IMR-90 (cell line): ENCODE data around the gene CDK12. TPM values are rescaled to one million over a fixed set of nuclear protein-coding genes. Genes with fewer than 3 reads are reported as not detected.
"Not testable (repeated sequence)": the region's sequence is repeated elsewhere in the genome, so short reads cannot be mapped to it uniquely, and the experiment has no call there.

Experiments
- ATAC-seq: fragments of 200-7000 bp; cut with Tn5 transposase; 2 replicates; pipeline ENCODE4 v1.9.1; 2020; ENCODE audit warnings: low read depth, mild to moderate bottlenecking, moderate library complexity
- BruUV-seq: library from RNA; stranded (reverse); fragments of 400-500 nt; replicated peaks from 2 replicates; lab custom pipeline; 2021; lab: Mats Ljungman, UMichigan
- CTCF ChIA-PET: fragments of 300-600 bp; formaldehyde crosslinking; extraction: SDS; loops from one replicate; lab custom pipeline; 2021; ENCODE audit warnings: antibody characterized with exemption; lab: Yijun Ruan, JAX
- POLR2A ChIA-PET: fragments of 300-600 bp; sonication (Branson Sonifier 250); formaldehyde crosslinking; loops from one replicate; lab custom pipeline; 2022; ENCODE audit warnings: antibody characterized with exemption; ENCODE audit not compliant: unreplicated experiment; lab: Charles Lee
- DNase-seq: peaks from one replicate; pipeline ENCODE4 v3.0.0; 2013
- H2AFZ ChIP-seq: replicated peaks from 2 replicates; pipeline ENCODE3; 2013; ENCODE audit warnings: low read length, mild to moderate bottlenecking; ENCODE audit not compliant: poor library complexity
- H2AK5ac ChIP-seq: 2 replicates; pipeline ENCODE4 v1.6.1; 2013; ENCODE audit warnings: low read depth, low read length, inconsistent platforms
- H2AK9ac ChIP-seq: replicated peaks from 2 replicates; pipeline ENCODE3; 2013; ENCODE audit warnings: mild to moderate bottlenecking, low read depth, low read length, moderate library complexity; ENCODE audit not compliant: poor library complexity
- H2BK120ac ChIP-seq: 2 replicates; pipeline ENCODE4 v1.6.1; 2013; ENCODE audit warnings: low read depth, low read length, inconsistent platforms
- H2BK15ac ChIP-seq: 3 replicates; pipeline ENCODE4 v1.6.1; 2013; ENCODE audit warnings: low read depth, low read length, inconsistent platforms
- H2BK20ac ChIP-seq: 2 replicates; pipeline ENCODE4 v1.6.1; 2013; ENCODE audit warnings: low read depth, mild to moderate bottlenecking, inconsistent platforms, low read length, moderate library complexity
- H2BK5ac ChIP-seq: 2 replicates; pipeline ENCODE4 v1.6.1; 2013; ENCODE audit warnings: mild to moderate bottlenecking, low read depth, low read length, inconsistent platforms; ENCODE audit not compliant: poor library complexity, severe bottlenecking
- H3K14ac ChIP-seq: replicated peaks from 2 replicates; pipeline ENCODE4 v1.6.1; 2013; ENCODE audit warnings: low read depth, low read length, inconsistent platforms
- H3K18ac ChIP-seq: 2 replicates; pipeline ENCODE4 v1.6.1; 2013; ENCODE audit warnings: low read depth, low read length, control low read depth
- H3K23ac ChIP-seq: 2 replicates; pipeline ENCODE4 v1.6.1; 2013; ENCODE audit warnings: low read depth, low read length, inconsistent platforms
- H3K27ac ChIP-seq: 2 replicates; pipeline ENCODE4 v1.5.1; 2013; ENCODE audit warnings: mild to moderate bottlenecking, control low read depth, low read length; ENCODE audit not compliant: insufficient read depth
- H3K27me3 ChIP-seq: 2 replicates; pipeline ENCODE4 v1.6.1; 2013; ENCODE audit warnings: low read length; ENCODE audit not compliant: control insufficient read depth, insufficient read depth
- H3K36me3 ChIP-seq: 2 replicates; pipeline ENCODE4 v1.6.1; 2013; ENCODE audit warnings: low read length, mixed read lengths; ENCODE audit not compliant: control insufficient read depth, insufficient read depth
- H3K4ac ChIP-seq: 2 replicates; pipeline ENCODE4 v1.6.1; 2013; ENCODE audit warnings: low read depth, low read length, inconsistent platforms
- H3K4me1 ChIP-seq: 2 replicates; pipeline ENCODE4 v1.6.1; 2013; ENCODE audit warnings: low read length, mixed read lengths; ENCODE audit not compliant: control insufficient read depth, insufficient read depth
- H3K4me2 ChIP-seq: 2 replicates; pipeline ENCODE4 v1.6.1; 2013; ENCODE audit warnings: low read depth, mild to moderate bottlenecking, control low read depth, low read length, moderate library complexity
- H3K4me3 ChIP-seq: 2 replicates; pipeline ENCODE4 v1.5.1; 2013; ENCODE audit warnings: low read depth, mild to moderate bottlenecking, control low read depth, low read length, moderate library complexity; ENCODE audit not compliant: insufficient read depth
- H3K56ac ChIP-seq: 2 replicates; pipeline ENCODE4 v1.6.1; 2013; ENCODE audit warnings: low read length, inconsistent platforms; ENCODE audit not compliant: insufficient read depth; ENCODE audit errors: extremely low read depth
- H3K79me1 ChIP-seq, 2 experiments: 2 replicates each; pipeline ENCODE4 v1.6.1; 2013; ENCODE audit warnings: low read length in 2 of 2, inconsistent platforms in 1 of 2, low read depth in 1 of 2
- H3K9ac ChIP-seq: 2 replicates; pipeline ENCODE4 v1.6.1; 2013; ENCODE audit warnings: low read depth, low read length, control low read depth
- H3K9me1 ChIP-seq: 2 replicates; pipeline ENCODE4 v1.6.1; 2013; ENCODE audit warnings: low read length, inconsistent platforms; ENCODE audit not compliant: insufficient read depth
- H3K9me3 ChIP-seq: 2 replicates; pipeline ENCODE4 v1.6.1; 2013; ENCODE audit warnings: low read length; ENCODE audit not compliant: control insufficient read depth, insufficient read depth
- H4K20me1 ChIP-seq: 2 replicates; pipeline ENCODE4 v1.6.1; 2013; ENCODE audit warnings: low read length, inconsistent platforms; ENCODE audit not compliant: insufficient read depth
- H4K5ac ChIP-seq: 2 replicates; pipeline ENCODE4 v1.6.1; 2013; ENCODE audit warnings: mild to moderate bottlenecking, low read depth, low read length, control low read depth
- H4K8ac ChIP-seq, 2 experiments: 2 replicates each; pipeline ENCODE4 v1.6.1; 2013; ENCODE audit warnings: low read depth in 2 of 2, low read length in 2 of 2, control low read depth in 1 of 2, inconsistent platforms in 1 of 2
- H4K91ac ChIP-seq: 2 replicates; pipeline ENCODE4 v1.6.1; 2013; ENCODE audit warnings: low read depth, low read length, inconsistent platforms; ENCODE audit not compliant: insufficient read depth
- WGBS, 2 experiments: methylation state at CpG; one replicate each; pipeline versions ENCODE4 v1.1.5 to v1.1.7; 2013; ENCODE audit warnings: missing lambda C conversion rate in 2 of 2; ENCODE audit not compliant: insufficient read length in 1 of 2; ENCODE audit errors: extremely low coverage in 2 of 2; 5-methylcytosine and 5-hydroxymethylcytosine counted together
- dilution Hi-C: fragments of 300-500 bp; cut with HindIII; formaldehyde crosslinking; loops from one replicate; pipeline ENCODE4 v1.14.3; 2018; ENCODE audit warnings: low sequenced_read_pairs; ENCODE audit not compliant: unreplicated experiment
- in situ Hi-C: fragments of 300-500 bp; cut with MboI; formaldehyde crosslinking; loops from 3 replicates; pipeline ENCODE4 v1.14.3; 2019; ENCODE audit warnings: low sequenced_read_pairs, inconsistent platforms, mixed read lengths
- intact Hi-C: fragments of 100-400 bp; cut with micrococcal nuclease; formaldehyde crosslinking; loops from 2 replicates; pipeline ENCODE4 v1.10.0; 2022
- polyA plus RNA-seq, 3 experiments: library from polyadenylated mRNA; depleted of rRNA; stranded (reverse); fragments of >200 nt; gene quantifications; 2 replicates each; pipeline ENCODE4 v1.2.3, GENCODE V29; 2012; ENCODE audit warnings: low replicate concordance in 1 of 3
- total RNA-seq: library from RNA; depleted of rRNA; stranded (reverse); fragments of >200 nt; gene quantifications from 2 replicates; pipeline ENCODE4 v1.2.3, GENCODE V29; 2012

Gene CDK12
- total and polyA plus RNA-seq, 2 of the 4 experiments (the other 2 are of a cell fraction), result 16.1 to 27.1 TPM

DNA sequence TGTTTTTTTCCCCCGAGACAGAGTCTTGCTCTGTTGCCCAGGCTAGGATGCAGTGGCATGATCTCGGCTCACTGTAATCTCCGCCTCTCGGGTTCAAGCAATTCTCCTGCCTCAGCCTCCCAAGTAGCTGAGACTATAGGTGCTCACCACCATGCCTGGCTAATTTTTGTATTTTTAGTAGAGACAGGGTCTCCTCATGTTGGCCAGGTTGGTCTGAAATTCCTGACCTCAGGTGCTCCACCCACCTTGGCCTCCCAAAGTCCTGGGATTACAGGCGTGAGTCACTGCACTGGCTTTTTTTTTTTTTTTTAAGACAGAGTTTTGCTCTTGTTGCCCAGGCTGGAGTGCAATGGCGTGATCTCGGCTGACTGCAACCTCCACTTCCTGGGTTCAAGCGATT lies 18.3 kb downstream of the CDK12 start:
- H3K9me1 ChIP-seq, H4K8ac ChIP-seq, H3K23ac ChIP-seq, H2BK5ac ChIP-seq, H3K9me3 ChIP-seq, H2BK15ac ChIP-seq, H2BK120ac ChIP-seq, in situ Hi-C loops, H4K5ac ChIP-seq, H3K4me2 ChIP-seq, intact Hi-C loops, DNase-seq, H2AK9ac ChIP-seq, H3K56ac ChIP-seq, H2AK5ac ChIP-seq, H3K9ac ChIP-seq, H3K27me3 ChIP-seq, CTCF ChIA-PET, H4K20me1 ChIP-seq, H2AFZ ChIP-seq, H3K4me1 ChIP-seq, H3K27ac ChIP-seq, H3K4me3 ChIP-seq, H4K91ac ChIP-seq, ATAC-seq, H3K18ac ChIP-seq, H3K14ac ChIP-seq, H2BK20ac ChIP-seq, dilution Hi-C loops, BruUV-seq, H3K4ac ChIP-seq: not testable (repeated sequence)
- Histone ChIP-seq H3K79me1 (peaks cover 30 to 58% of the 10 kb centered on the region in 2 experiments), H3K36me3 (peaks cover 28% of the 10 kb centered on the region)
- POLR2A ChIA-PET, result interaction anchor here (0.6 kb wide), 1 partner anchor 31 kb away, joined by 3 read pairs; no protein-coding TSS in a partner anchor
- 100% methylated on average over 1 of the region's 8 CpGs; no CpG with 5 or more reads in 1 of the 2 experiments for whole genome bisulfite sequencing, 2 experiments
